ENCODE measurements around the gene SEMA4D. TPM values are rescaled to one million over a fixed set of nuclear protein-coding genes. Genes with fewer than 3 reads are reported as not detected.
A peak's percentile ranks its signal among the peaks of the same experiment; 100 is the strongest.
"Not testable (repeated sequence)": the region's sequence is repeated elsewhere in the genome, so short reads cannot be mapped to it uniquely, and the experiment has no call there.

Gene SEMA4D
- total RNA-seq, 2 donors from 2014 or later: 18.9 to 21.2 TPM

DNA sequence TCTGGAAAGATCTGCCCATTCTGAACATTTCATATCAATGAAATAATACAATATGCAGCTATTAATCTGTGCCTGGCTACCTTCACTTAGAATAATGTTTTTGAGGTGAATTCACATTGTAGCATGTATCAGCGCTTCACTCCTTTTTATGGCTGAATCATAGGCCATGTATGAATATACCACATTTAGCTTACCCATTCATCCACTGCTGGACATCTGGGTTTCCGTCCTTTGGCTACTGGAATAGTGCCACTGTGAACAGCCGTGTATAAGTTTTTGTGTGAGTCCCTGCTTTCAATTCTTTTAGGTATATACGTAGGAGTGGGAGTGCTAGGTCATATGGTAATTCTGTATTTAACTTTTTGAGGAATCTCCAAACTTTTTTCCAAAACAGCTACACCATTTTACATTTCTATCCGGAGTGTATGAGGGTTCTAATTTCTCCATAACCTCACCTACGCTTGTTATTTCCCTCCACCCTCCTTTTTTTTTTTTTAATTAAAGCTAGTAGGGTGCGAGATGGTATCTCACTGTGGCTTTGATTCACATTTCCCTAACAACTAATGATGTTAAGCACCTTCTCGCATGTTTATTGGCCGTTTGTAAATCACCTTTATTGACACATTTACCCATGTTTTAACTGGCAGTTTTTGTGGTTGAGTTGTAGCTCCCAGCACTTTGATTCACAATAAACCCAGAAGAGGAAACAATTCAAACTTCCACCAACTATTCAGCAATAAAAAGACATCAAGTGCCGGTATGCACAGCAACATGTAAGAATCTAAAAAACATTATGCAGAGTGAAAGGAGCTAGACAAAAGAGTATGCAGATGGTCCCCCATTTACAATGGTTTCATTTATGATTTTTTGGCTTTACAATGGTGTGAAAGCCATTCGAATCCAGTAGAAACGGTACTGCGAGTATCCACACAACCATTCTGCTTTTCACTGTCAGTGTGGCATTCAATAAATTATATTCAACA is 8.1 kb downstream of the SEMA4D start:
- ATAC-seq (peak; percentile 72), DNase-seq (no peak)
- intact Hi-C loops (cut with DNase I, micrococcal nuclease): no loop called here

DNA sequence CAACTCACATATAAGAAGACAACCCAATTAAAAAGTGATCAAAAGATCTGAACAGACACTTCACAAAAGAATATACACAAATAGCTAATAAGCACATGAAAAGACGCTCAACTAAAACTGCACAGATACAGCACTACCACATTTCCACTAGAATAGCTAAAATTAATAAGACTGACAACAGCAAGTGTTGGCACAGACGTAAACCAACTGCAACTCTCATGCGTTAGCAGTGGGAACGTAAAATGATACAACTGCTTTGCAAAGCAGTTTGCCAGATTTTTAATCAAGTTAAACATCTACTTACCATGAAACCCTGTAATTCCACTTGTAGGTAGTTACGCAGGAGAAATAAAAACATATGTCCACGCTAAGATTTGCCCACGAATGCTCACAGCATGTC is 9.0 kb downstream of the SEMA4D start:
- no peak for DNase-seq
- intact Hi-C loops (cut with DNase I, micrococcal nuclease): no loop called here
- no peak for ATAC-seq

DNA sequence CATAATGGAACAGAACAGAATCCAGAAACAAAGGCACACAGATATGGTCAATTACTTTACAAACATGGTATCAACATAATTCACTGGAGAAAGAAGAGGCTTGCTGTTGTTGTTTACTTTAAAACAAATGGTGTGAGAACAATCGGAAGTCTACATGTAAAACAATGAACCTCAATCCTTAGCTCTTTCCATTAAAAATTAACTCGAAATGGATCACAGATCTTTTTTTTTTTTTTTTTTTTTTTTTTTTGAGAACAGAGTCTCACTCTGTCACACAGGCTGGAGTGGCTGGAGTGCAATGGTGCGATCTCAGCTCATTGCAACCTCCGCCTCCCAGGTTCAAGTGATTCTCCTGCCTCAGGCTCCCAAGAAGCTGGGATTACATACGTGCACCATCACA is 9.8 kb downstream of the SEMA4D start:
- intact Hi-C loops (cut with DNase I, micrococcal nuclease): no loop called here

DNA sequence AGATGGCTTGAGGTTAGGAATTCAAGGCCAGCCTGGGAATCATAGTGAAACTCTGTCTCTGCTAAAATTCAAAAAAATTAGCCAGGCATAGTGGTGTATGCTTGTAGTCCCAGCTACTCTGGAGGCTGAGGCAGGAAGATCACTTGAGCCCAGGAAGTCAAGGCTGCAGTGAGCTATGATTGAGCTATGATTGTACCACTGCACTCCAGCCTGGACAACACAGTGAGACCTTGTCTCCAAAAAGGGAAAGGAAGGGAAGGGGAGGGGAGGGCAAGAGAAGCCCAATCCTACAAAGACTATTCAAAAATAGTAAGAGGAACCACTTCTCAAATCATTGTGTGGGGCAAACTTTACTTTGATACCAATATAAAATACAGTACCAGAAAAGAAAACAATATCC is 11.2 kb downstream of the SEMA4D start:
- intact Hi-C loops (cut with DNase I, micrococcal nuclease): no loop called here
- no peak for ATAC-seq
- no peak for DNase-seq

More for the DNA sequence above, 9.8 kb downstream of the SEMA4D start:
- DNase-seq: no peak
- ATAC-seq: no peak

DNA sequence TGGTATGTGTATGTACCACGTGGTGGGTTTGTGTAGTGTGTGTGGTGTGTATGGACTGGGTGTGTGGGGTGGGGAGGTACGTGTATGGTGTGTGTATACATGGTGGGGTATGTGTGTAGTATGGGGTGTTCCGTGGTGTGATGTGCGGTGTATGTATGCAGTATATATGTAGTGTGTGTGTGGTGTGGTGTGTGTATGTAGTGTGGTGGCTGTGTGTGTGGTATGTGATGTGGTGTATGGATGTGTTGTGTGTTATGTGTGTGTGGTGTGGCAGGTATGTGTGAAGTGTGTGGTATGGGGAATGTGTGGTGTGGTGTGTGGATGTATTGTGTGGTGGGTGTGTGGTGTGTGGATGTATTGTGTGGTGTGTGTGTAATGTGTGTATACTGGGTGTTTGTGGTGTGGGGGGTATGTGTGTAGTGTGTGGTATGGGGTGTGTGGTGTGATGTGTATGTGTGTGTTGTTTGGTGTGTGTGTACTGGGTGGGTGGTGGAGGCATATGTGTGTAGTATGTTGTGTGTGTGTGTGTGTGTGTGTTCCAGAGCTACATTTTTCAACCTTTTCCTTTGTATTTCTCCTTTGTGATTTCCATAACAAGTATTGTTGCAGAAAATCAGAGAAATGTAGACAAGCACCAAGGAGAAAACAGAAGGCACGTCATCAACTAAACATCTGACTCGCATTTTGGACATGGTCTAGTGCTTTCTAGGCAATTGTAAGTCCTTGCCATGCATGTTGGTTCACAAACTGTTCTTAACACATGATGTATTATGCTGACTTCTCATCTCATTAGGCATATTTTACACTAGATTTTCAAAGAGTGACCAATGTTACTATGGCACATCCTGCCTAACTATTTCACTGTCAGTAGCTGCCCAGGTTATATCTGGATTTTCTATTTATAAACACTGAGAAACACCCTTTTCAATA is 13.2 kb downstream of the SEMA4D start:
- DNase-seq: no peak
- no peak for ATAC-seq
- intact Hi-C loops (cut with DNase I, micrococcal nuclease): no loop called here

DNA sequence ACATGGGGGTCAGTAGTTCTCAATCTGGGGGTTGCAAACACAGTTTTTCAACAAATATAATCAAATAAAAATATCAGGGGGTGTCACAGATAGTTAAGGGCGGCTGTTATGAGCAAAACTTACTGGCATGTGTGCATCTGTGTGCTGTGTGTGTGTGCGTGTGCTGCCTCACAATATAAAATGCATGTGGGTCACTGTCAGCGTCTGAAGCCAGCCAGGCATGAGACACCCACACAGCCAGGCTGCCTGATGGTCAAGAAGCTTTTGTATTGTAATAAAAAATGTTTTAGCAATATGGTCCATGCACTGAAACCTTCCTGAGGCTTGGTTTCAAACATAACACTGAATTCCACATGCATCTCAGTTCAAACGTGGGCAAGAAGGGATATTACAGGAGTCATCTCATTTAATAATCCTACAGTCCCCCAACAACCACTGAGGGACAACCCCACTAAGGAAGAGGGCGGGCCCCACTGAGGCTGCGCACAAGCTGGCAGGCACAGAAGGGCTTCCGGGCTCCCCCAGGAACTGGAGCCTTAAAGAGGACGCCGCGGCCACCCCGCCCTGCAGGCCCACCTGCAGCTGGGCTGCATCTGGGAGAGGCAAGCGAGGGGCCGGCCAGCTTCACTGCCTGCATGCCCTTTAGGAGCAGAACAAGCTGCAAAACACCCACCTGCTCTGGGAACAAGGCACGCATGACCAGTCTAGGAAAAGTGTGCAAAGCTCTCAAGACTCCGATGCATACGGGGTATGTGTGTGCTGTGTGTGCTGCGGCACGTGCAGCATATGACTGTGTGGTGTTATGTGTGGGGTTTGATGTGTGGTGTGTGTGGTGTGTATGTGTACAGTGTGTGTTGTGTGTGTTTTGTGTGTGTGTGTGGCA is 14.1 kb downstream of the SEMA4D start:
- intact Hi-C loops (cut with DNase I, micrococcal nuclease): no loop called here
- DNase-seq: peak in 1 of 2 donors; percentile 67
- ATAC-seq: no peak

DNA sequence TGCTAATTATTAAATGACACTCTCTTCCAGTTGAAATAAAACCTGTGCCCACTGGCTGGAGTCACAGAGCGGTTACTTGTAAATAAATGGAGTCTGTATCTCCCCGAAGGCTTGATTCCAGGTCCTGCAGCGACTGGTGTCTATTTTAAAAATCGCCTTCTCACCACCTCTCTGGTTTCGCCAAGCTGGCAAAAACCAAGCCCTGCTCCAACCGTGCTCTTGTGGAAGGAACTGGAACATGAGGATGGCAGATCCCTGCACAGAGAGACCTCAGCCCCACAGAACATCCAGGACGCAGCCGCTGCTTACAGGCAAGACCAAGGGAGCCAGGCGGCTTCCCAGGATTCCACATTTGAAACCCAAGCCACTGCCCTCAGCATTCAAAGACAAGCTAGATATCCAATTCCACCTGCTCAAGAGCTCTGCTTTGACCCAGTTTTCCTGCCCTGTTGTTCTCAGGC is 15.0 kb downstream of the SEMA4D start:
- DNase-seq (no peak), ATAC-seq (no peak)
- intact Hi-C loops (cut with DNase I, micrococcal nuclease): no loop called here

DNA sequence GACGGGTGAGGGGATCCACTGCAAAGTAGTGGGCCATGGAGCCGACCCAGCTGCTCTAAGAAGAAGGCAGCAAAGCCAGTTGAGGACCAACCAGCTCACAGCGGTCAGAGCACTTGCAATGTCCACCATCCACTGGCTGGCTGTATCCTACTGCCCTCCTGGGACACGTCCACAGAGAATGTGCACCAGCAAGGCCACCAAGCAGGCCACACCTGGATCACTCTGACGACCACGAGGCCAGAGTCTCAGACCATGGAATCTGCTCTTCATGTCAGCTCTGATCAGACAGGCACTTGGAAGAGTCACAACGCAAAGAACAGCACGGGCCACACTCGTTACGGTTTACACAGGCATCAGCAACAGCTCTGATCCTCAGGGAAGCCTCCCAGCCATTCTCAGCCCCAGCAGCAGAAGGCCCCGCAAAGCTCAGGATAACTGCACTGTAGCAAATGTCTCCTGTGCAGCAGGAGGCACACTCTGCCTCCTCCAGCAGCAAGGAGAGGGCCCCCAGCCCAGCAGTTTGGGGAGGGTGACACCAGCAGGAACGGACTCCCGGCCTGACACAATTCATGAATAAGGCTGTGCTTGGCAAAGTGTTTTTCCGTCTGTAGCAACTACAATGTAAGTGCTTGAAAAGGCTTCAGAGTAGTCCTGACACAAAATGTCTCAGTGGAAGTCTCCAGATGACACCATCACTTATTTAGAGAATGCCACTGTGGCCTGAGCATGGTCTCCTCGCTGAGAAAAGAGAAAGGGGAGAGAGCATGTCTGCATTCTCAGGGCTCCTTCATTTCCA is 15.7 kb downstream of the SEMA4D start:
- DNase-seq (no peak), ATAC-seq (no peak)
- intact Hi-C loops (cut with DNase I, micrococcal nuclease): no loop called here

DNA sequence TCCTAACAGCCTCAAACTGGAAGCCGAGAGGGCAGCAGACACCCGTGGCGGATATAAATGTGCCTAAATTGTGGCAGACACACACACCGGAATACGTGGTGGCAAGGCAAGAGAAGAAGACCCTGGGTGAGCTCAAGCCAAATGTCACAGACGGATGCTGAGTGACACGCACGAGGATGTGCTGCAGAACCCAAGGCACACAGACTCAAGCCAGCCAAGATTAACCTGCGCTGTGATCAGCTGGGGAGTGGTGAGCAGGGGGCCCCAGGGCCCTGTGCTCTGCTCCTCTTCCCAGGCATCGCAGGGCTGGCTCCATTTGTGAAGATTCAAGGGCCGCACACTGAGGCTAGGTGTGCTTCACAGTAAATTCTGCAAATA is 16.4 kb downstream of the SEMA4D start:
- ATAC-seq (no peak), DNase-seq (no peak)
- intact Hi-C loops (cut with DNase I, micrococcal nuclease): no loop called here

DNA sequence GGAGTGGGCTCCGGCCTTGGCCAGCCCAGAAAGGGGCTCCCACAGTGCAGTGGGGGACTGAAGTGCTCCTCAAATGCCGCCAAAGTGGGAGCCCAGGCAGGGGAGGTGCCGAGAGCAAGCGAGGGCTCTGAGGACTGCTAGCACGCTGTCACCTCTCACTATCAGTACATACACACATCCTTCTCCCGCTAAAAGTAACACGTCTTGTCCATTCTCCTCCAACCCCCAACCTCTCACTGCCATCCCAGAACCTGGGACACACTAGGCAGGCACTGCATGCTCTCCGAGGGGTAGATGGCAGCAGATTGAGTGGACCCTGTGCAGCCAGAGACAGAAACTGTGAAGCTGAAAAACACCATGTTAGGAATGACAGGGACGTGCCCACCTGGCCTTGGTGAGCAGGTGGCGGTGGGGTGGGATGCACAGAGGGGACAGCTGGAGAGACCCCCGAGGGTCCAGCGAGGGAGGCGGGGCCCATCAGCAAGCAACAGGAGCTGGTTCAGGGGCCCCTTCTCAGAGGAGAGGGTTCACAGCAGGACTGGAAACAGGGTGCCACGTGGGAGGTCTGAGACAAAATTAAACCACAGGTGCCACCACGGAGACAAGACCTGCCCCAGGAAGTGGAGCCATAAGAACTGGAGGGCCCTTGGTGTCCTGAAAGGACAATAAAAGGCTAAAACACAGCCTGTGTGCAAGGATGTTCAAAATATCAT is 16.9 kb downstream of the SEMA4D start:
- DNase-seq (no peak), ATAC-seq (no peak)
- intact Hi-C loops (cut with DNase I, micrococcal nuclease): no loop called here

DNA sequence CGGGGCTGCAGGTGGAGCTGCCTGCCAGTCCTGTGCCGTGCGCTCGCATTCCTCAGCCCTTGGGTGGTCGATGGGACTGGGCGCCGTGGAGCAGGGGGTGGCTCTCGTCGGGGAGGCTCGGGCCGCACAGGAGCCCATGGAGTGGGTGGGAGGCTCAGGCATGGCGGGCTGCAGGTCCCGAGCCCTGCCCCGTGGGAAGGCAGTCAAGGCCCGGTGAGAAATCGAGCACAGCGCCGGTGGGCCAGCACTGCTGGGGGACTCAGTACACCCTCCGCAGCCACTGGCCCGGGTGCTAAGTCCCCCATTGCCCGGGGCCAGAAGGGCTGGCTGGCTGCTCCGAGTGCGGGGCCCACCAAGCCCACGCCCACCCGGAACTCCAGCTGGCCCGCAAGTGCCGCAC is 17.5 kb downstream of the SEMA4D start:
- DNase-seq; intact Hi-C loops (cut with DNase I, micrococcal nuclease); ATAC-seq: not testable (repeated sequence)

DNA sequence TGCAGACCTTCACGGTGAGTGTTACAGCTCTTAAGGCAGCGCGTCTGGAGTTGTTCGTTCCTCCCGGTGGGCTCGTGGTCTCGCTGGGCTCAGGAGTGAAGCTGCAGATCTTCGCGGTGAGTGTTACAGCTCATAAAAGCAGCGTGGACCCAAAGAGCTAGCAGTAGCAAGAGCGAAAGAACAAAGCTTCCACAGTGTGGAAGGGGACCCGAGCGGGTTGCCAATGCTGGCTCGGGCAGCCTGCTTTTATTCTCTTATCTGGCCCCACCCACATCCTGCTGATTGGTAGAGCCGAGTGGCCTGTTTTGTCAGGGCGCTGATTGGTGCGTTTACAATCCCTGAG is 18.3 kb downstream of the SEMA4D start:
- not testable (repeated sequence) for ATAC-seq, DNase-seq
- intact Hi-C loops (cut with DNase I, micrococcal nuclease): loop anchor here in 1 of 2 donors (10.0 kb wide), 1 partner anchor 55 kb away; no protein-coding TSS in a partner anchor

DNA sequence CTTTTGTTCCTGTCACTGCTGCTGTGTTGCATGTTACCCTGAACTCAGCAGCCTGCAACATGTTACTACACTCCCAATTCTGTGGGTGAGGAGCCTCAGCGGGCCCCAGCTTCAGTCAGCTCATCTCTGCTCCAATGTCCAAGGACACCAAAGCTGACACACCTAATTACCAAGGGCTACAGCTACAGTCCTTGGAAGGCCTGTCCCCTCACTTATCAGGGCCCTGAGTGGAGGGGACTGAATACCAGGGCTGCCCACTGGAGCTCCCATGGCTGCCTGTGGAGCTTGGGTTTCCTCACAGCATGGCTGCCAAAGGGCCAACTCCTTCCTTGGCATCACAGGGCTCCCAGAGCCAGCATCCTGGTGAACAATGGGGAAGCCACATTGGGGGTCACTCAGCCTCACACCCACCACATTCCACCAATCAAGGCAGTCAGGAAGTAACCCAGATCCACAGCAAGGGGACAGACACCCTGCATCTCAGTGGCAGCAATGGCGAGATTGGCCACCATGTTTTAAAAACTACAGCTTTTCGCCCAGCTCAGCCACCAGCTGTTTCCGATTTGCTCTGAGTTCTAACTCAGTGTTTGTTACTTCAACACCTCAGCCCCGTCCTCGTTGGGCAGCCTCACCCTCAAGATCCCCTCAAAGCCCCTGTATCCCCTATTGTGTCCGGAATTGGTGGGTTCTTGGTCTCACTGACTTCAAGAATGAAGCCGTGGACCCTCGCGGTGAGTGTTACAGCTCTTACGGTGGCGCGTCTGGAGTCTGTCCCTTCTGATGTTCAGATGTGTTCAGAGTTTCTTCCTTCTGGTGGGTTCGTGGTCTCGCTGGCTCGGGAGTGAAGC is 18.9 kb downstream of the SEMA4D start:
- ATAC-seq: no peak
- no peak for DNase-seq
- intact Hi-C loops (cut with DNase I, micrococcal nuclease): loop anchor here in 1 of 2 donors (10.0 kb wide), 1 partner anchor 56 kb away; no protein-coding TSS in a partner anchor

DNA sequence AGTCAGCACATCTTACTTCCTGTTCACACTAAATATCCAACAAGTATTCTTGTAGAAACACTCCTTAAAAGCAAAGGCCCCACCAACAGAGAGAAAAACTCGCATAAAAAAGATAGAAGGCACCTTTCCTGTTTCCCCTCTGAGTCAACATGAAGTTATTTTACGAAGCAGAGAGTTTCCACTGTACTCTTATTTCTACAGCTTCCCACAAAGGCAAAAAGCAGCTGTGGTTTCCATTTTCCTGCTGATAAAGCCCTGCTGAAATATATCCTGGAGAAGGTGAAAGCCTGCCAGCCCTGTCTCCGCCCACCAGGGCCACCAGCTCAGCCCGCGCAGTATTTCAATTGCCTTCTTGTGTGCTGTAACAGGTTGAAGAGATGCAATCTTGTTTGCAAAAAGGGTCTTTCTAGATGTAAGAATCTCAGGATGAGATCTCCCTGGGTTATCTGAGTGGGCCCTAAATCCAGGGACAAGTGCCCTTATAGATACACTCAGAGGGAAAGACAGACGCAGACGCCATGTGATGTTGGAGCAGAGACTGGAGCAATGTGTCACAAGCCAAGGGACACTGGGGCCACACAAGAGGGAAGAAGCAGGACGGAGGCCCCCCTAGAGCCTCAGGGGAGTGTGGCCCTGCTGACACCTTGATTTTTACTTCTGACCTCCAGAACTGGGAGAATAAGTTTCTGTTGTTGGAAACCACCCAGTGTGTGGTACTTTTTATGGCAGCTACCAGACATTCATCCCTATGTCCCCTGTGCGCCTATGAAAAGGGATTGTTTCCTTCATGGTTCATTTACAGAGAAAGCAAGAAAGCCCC is 19.9 kb downstream of the SEMA4D start:
- peak; percentile 70 for ATAC-seq
- intact Hi-C loops (cut with DNase I, micrococcal nuclease): loop anchor here in 1 of 2 donors (10.0 kb wide), 1 partner anchor 57 kb away; no protein-coding TSS in a partner anchor
- DNase-seq: no peak

DNA sequence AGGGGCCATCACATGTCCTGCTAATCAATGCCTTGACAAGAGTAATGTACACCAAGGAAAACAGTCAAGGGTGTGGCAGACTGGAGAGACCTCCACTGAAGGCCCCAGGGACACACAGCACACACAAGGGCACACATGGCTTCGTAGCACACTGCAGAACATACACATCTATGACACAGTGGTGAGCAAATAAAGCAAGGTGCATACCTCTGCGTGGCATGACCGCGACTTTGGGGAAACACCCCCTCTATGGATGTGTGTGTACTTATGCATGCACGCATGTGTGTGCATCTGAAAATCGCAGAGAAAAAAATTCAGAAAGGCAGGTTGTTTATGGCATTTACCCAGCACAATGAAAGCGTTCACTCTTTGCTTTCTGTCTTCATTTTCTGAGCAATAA is 20.5 kb downstream of the SEMA4D start:
- intact Hi-C loops (cut with DNase I, micrococcal nuclease): loop anchor here in 1 of 2 donors (10.0 kb wide), 1 partner anchor 57 kb away; no protein-coding TSS in a partner anchor
- no peak for DNase-seq
- peak; percentile 67 for ATAC-seq
